NOMO-1 treated with dmso at 0.1 percent for 144 hours (cell line): ENCODE data around the gene CD300LG.
A peak's percentile ranks its signal among the peaks of the same experiment; 100 is the strongest.
"Not testable (repeated sequence)": the region's sequence is repeated elsewhere in the genome, so short reads cannot be mapped to it uniquely, and the experiment has no call there.

Source experiments
- DNase-seq: peaks from one replicate; lab custom pipeline; 2025; ENCODE audit not compliant: unreplicated experiment; lab: John Stamatoyannopoulos, UW

Gene CD300LG

GRCh38 chr17:43877451-43878155 is 30.6 kb downstream of the CD300LG start:
- no peak for DNase-seq

- DNase-seq: peak; percentile 60
Measured at GRCh38 chr17:43878260-43879175, 31.5 kb downstream of the CD300LG start.

- DNase-seq: no peak
Measured at GRCh38 chr17:43879723-43880419, 32.9 kb downstream of the CD300LG start.

GRCh38 chr17:43880420-43880991 is 33.5 kb downstream of the CD300LG start:
- DNase-seq: no peak

GRCh38 chr17:43881181-43881580 is 34.2 kb downstream of the CD300LG start:
- DNase-seq: no peak

- DNase-seq: no peak
Measured at GRCh38 chr17:43881758-43882505, 35.0 kb downstream of the CD300LG start.

- no peak for DNase-seq
Measured at GRCh38 chr17:43882761-43883415, 35.9 kb downstream of the CD300LG start.

GRCh38 chr17:43888548-43888947 is 41.6 kb downstream of the CD300LG start:
- DNase-seq: no peak

- no peak for DNase-seq
Measured at GRCh38 chr17:43890240-43890639, 43.3 kb downstream of the CD300LG start.

- no peak for DNase-seq
Measured at GRCh38 chr17:43891851-43892646, 45.1 kb downstream of the CD300LG start.

GRCh38 chr17:43892647-43892952 is 45.6 kb downstream of the CD300LG start:
- DNase-seq: no peak

GRCh38 chr17:43894494-43894893 is 47.5 kb downstream of the CD300LG start:
- DNase-seq: not testable (repeated sequence)

GRCh38 chr17:43897831-43898230 is 50.9 kb downstream of the CD300LG start:
- no peak for DNase-seq

- DNase-seq: no peak
Measured at GRCh38 chr17:43898446-43898845, 51.5 kb downstream of the CD300LG start.

GRCh38 chr17:43900183-43900857 is 53.3 kb downstream of the CD300LG start:
- peak; percentile 84 for DNase-seq

GRCh38 chr17:43900858-43901754 is 54.1 kb downstream of the CD300LG start:
- no peak for DNase-seq

GRCh38 chr17:43901861-43902589 is 55.0 kb downstream of the CD300LG start:
- DNase-seq: no peak
